OCI-LY1 (cell line): ENCODE measurements around the gene FMN2.

Experiments used
- H2AFZ ChIP-seq: fragments of 200-600 bp; sonication (generic), shearing (Covaris generic); 2 replicates; pipeline ENCODE4 v1.6.0; 2014; ENCODE audit warnings: antibody characterized with exemption, mild to moderate bottlenecking, low read length
- H3F3A ChIP-seq: fragments of 200-600 bp; sonication (generic), shearing (Covaris generic); 2 replicates; pipeline ENCODE4 v1.6.0; 2014; ENCODE audit warnings: mild to moderate bottlenecking, antibody characterized with exemption, low read length, moderate library complexity; ENCODE audit not compliant: insufficient read depth
- H3K27ac ChIP-seq: fragments of 200-600 bp; sonication (generic); 2 replicates; pipeline ENCODE4 v1.5.1; 2014; ENCODE audit warnings: low read length, mixed run types, mild to moderate bottlenecking, low read depth; ENCODE audit not compliant: poor library complexity, severe bottlenecking
- H3K27me3 ChIP-seq: fragments of 200-600 bp; sonication (generic); 2 replicates; pipeline ENCODE4 v1.6.0; 2014; ENCODE audit warnings: antibody characterized with exemption, mild to moderate bottlenecking, low read length, moderate library complexity; ENCODE audit not compliant: insufficient read depth
- H3K36me3 ChIP-seq: fragments of 200-600 bp; sonication (generic); 2 replicates; pipeline ENCODE4 v1.6.1; 2014; ENCODE audit warnings: mild to moderate bottlenecking, antibody characterized with exemption, low read length, moderate library complexity, mixed read lengths; ENCODE audit not compliant: insufficient read depth
- H3K4me1 ChIP-seq: fragments of 200-600 bp; sonication (generic); 2 replicates; pipeline ENCODE4 v1.5.1; 2014; ENCODE audit warnings: mild to moderate bottlenecking, low read length, moderate library complexity; ENCODE audit not compliant: insufficient read depth, severe bottlenecking
- H3K4me2 ChIP-seq: fragments of 200-600 bp; sonication (generic), shearing (Covaris generic); 2 replicates; pipeline ENCODE4 v1.6.1; 2014; ENCODE audit warnings: low read length
- H3K4me3 ChIP-seq: fragments of 200-600 bp; sonication (generic); 2 replicates; pipeline ENCODE4 v1.5.1; 2014; ENCODE audit warnings: low read length, low read depth, mild to moderate bottlenecking, mixed read lengths; ENCODE audit not compliant: poor library complexity, severe bottlenecking
- H3K79me2 ChIP-seq: fragments of 200-600 bp; shearing (Covaris generic); 2 replicates; pipeline ENCODE4 v1.6.1; 2016; ENCODE audit warnings: mixed run types, low read length, mixed read lengths; ENCODE audit not compliant: insufficient read depth
- H3K9ac ChIP-seq: fragments of 200-600 bp; sonication (generic), shearing (Covaris generic); 2 replicates; pipeline ENCODE4 v1.6.1; 2014; ENCODE audit warnings: mild to moderate bottlenecking, low read length, mixed read lengths
- H3K9me2 ChIP-seq: fragments of 200-600 bp; sonication (generic), shearing (Covaris generic); 2 replicates; pipeline ENCODE4 v1.6.1; 2014; ENCODE audit warnings: low read depth, mild to moderate bottlenecking, low read length, mixed read lengths
- H3K9me3 ChIP-seq: fragments of 200-600 bp; shearing (Covaris generic); 2 replicates; pipeline ENCODE4 v1.6.1; 2014; ENCODE audit warnings: low read length, mixed read lengths
- H4K20me1 ChIP-seq: fragments of 200-600 bp; sonication (generic), shearing (Covaris generic); 2 replicates; pipeline ENCODE4 v1.6.0; 2016; ENCODE audit warnings: mild to moderate bottlenecking, low read length; ENCODE audit not compliant: insufficient read depth
- CTCF ChIP-seq: fragments of 200-600 bp; sonication (generic), shearing (Covaris generic); IDR thresholded peaks from 2 replicates; pipeline ENCODE4 v1.5.1; 2017; ENCODE audit warnings: mild to moderate bottlenecking, antibody characterized with exemption, low read length, moderate library complexity, mixed read lengths
- EZH2 ChIP-seq: fragments of 200-600 bp; sonication (generic), shearing (Covaris generic); IDR thresholded peaks from 2 replicates; pipeline ENCODE4 v1.8.0; 2017; ENCODE audit warnings: borderline replicate concordance, mixed run types, mild to moderate bottlenecking, antibody characterized with exemption, low read length, moderate library complexity, mixed read lengths

FMN2 gene

GRCh38 chr1:240115831-240116230 is 24.1 kb downstream of the FMN2 start:
- Histone ChIP-seq H3K4me3 (no peak overlapping the region), H3K36me3 (no peaks in the 10 kb centered on the region), H3K4me2 (no peak overlapping the region), H3K79me2 (no peaks in the 10 kb centered on the region), H3K9ac (no peak overlapping the region), H3K4me1 (no peaks in the 10 kb centered on the region), H2AFZ (no peak overlapping the region), H3F3A (no peaks in the 10 kb centered on the region), H4K20me1 (no peaks in the 10 kb centered on the region), H3K27ac (no peak overlapping the region), H3K27me3 (no peaks in the 10 kb centered on the region), H3K9me2 (no peaks in the 10 kb centered on the region), H3K9me3 (no peaks in the 10 kb centered on the region)
- TF ChIP-seq EZH2, result no peak
- no peak for TF ChIP-seq CTCF

- Histone ChIP-seq H3K4me2 (no peak overlapping the region), H3K9ac (no peak overlapping the region), H3K4me3 (no peak overlapping the region), H3K79me2 (no peaks in the 10 kb centered on the region), H3K9me3 (no peaks in the 10 kb centered on the region), H3F3A (no peaks in the 10 kb centered on the region), H3K27ac (no peak overlapping the region), H3K4me1 (no peaks in the 10 kb centered on the region), H3K36me3 (no peaks in the 10 kb centered on the region), H2AFZ (no peak overlapping the region), H4K20me1 (no peaks in the 10 kb centered on the region), H3K9me2 (no peaks in the 10 kb centered on the region), H3K27me3 (no peaks in the 10 kb centered on the region)
- no peak for TF ChIP-seq EZH2
- TF ChIP-seq CTCF, result no peak
Measured at GRCh38 chr1:240116831-240117769, 25.4 kb downstream of the FMN2 start.

- H3K4me1 ChIP-seq, result no peaks in the 10 kb centered on the region
- no peaks in the 10 kb centered on the region for H4K20me1 ChIP-seq
- H3K4me3 ChIP-seq, result no peak overlapping the region
- no peaks in the 10 kb centered on the region for H3F3A ChIP-seq
- H2AFZ ChIP-seq, result no peak overlapping the region
- no peaks in the 10 kb centered on the region for H3K36me3 ChIP-seq
- no peak overlapping the region for H3K27ac ChIP-seq
- TF ChIP-seq EZH2 (no peak), CTCF (no peak)
- no peak overlapping the region for H3K9ac ChIP-seq
- no peaks in the 10 kb centered on the region for H3K9me3 ChIP-seq
- no peaks in the 10 kb centered on the region for H3K27me3 ChIP-seq
- H3K79me2 ChIP-seq, result no peaks in the 10 kb centered on the region
- no peaks in the 10 kb centered on the region for H3K9me2 ChIP-seq
- H3K4me2 ChIP-seq, result no peak overlapping the region
Measured at GRCh38 chr1:240117930-240118329, 26.2 kb downstream of the FMN2 start.
